Anterior cingulate cortex (tissue), 58 donors: ENCODE data around the gene ZEB1.
"Not testable (repeated sequence)": the region's sequence is repeated elsewhere in the genome, so short reads cannot be mapped to it uniquely, and the experiment has no call there.

Experiments used
- DNase-seq, 58 donors: peaks; one replicate each; lab custom pipeline; 2025; lab: John Stamatoyannopoulos, UW

Gene ZEB1

GRCh38 chr10:31413325-31413724 lies 94.3 kb downstream of the ZEB1 start:
- DNase-seq, result no peak

DNA sequence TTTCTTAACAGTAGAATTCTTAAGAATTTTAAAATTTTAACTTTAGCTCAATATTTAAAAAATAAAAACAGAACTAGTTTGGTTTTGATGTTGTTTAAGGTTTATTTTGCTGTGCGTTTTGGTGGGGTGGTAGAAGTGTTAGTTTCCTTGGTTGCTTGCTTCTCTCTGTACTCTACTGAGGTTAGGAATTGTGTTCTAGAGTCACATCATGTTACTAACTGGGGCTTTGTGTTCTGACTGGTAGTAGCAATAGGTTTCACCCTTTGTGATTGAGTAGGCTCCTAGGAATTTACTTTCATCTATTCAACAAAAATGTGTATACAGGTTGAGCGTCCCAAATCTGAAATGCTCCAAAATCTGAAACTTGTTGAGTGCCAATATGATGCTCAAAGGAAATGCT lies 99.5 kb downstream of the ZEB1 start:
- no peak for DNase-seq

GRCh38 chr10:31419394-31420063 lies 100.5 kb downstream of the ZEB1 start:
- peak in 4 of 58 donors; percentile 1 to 7 (median 4) for DNase-seq

GRCh38 chr10:31421322-31421721 lies 102.3 kb downstream of the ZEB1 start:
- DNase-seq, result no peak

DNA sequence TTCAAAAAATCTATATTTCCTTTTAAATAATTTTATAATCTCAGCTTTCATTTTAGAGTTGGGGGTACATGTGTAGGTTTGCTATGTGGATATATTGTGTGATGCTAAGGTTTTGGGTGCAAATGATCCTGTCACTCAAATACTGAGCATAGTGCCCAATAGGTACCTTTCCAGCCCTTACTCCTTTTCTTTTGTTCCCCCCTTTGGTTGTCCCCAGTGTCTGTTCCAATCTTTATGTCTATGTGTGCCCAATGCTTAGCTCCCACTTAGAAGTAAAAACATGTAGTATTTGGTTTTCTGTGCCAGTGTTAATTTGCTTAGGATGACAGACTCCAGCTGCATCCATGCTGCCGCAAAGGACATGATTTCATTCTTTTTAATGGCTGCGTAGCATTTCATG lies 103.6 kb downstream of the ZEB1 start:
- DNase-seq, result no peak

DNA sequence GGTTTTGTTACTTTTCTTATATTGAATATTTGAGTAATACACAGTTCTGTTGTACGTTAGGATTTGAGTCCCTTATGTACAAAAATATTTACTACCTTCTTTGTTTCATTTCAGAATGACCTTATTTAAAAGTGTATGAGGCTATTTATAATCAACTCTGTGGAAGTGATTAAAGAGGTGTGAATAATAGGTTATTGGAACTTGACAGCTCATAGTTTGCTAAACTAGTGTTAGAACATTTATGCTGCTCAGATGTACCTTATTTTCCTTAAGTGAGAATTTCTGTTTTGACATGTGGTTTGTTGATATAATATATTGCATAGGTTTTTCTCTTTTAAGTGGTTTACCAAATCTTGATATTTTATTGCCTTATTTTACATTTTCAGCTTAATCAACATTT lies 105.5 kb downstream of the ZEB1 start:
- DNase-seq, result no peak

GRCh38 chr10:31426401-31426800 lies 107.4 kb downstream of the ZEB1 start:
- DNase-seq, result no peak

- DNase-seq, result not testable (repeated sequence)
Observed at GRCh38 chr10:31427334-31427733, 108.3 kb downstream of the ZEB1 start.

- not testable (repeated sequence) for DNase-seq
Observed at GRCh38 chr10:31428499-31428898, 109.5 kb downstream of the ZEB1 start.

GRCh38 chr10:31431021-31431420 lies 112.0 kb downstream of the ZEB1 start:
- no peak for DNase-seq

DNA sequence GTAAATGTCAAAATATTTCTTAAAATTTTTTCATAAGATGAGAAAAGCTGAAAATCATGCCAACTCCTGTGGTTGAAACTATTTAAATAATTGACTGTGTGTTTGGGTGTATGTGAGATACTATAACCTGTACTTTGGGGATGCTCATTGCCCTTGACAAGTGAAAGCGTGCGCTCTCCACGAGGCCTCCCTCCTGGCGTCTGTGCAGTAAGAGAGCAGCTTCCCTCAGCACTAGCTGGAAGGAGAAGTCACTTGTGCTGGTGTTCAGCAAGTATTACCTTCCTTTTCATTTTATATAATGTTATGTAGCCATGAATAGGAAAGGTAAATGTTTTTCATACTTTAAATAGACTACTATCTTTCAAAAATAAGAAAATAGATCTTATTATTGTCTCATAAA lies 118.9 kb downstream of the ZEB1 start:
- no peak for DNase-seq

DNA sequence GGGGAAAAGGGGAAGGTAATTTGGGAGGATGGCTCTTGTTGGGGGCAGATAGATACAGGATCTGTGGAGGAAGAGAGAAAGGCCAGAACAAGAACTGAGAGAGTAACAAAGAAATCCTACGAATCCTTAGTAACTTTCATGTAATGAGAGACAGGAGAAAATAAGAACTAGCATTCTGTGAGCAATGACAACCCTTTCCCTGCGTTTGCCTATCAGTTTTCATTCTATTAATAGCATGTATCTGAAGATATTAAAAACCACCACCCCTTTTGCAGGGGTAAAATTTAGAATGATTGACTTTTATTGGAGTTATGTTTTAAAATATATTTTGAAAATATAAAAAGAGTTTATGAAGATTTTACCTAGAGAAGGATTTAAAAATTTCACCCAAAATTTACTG lies 132.8 kb downstream of the ZEB1 start:
- DNase-seq, result no peak

DNA sequence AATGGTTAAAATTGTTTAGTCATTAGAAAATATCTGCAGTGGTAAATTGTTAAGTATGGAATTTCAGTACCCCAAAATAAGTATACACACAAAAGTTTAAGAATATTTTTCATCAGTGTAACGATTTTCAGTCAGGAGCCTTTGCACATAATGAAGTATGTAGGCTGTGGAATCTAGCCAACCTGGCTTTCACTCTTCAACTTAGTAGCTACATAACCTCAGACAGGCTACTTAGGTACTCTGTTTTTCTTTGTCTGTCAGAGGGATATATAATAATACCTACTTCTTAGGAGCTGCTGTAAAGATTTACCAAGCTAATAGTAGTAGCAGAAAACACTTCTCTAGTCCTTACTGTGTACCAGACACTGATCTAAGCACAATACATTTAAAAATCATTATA lies 137.5 kb downstream of the ZEB1 start:
- DNase-seq, result no peak

- no peak for DNase-seq
Observed at GRCh38 chr10:31457858-31458257, 138.8 kb downstream of the ZEB1 start.

DNA sequence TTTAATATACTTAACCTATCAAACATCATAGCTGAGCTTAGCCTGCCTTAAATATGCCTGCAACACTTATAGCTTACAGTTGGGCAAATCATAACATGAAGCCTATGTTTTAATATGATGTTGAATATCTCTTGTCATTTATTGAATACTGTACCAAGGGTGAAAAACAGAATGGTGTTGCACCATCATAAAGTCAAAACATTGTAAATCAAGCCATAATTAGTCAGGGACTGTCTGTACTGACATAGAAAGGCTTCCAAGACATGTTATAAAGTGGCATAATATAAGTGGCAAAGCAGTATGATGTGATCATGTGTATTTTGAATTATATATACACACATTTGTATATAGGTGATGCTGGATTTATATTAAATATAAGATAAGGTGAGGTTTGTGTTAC lies 140.0 kb downstream of the ZEB1 start:
- DNase-seq, result no peak

- no peak for DNase-seq
Observed at GRCh38 chr10:31460242-31460641, 141.2 kb downstream of the ZEB1 start.

DNA sequence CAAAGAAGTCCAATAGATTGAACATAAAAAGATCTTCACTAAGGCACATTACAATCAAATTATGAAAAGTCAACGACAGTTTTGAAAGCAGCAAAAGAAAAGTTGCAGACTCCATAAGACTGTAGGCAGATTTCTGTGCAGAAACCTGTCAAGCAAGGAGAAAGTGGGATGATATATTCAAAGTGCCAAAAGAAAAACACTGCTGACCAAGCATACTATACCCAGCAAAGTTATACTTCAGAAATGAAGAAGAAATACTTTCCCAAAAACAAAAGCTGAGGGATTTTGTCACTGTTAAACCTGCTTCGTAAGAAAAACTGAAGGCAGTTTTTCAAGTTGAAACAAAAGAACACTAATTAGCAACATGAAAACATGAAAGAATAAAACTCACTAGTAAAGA lies 145.5 kb downstream of the ZEB1 start:
- no peak for DNase-seq

DNA sequence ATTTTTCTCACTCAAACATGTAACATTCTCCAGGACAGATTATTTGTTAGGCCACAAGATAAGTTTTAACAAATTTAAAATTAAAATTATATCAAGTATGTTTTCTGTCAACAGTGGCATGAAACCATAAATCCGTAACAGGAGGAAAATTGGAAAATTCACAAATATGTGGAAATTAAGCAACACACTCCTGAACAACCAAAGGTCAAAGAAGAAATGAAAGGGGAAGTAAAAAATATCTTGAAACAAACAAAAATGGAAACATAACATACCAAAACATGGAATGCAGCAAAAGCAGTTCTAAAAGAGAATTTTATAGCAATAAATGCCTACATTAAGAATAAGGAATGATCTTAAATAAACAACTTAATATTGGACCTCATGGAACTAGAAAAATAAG lies 147.3 kb downstream of the ZEB1 start:
- DNase-seq, result no peak

DNA sequence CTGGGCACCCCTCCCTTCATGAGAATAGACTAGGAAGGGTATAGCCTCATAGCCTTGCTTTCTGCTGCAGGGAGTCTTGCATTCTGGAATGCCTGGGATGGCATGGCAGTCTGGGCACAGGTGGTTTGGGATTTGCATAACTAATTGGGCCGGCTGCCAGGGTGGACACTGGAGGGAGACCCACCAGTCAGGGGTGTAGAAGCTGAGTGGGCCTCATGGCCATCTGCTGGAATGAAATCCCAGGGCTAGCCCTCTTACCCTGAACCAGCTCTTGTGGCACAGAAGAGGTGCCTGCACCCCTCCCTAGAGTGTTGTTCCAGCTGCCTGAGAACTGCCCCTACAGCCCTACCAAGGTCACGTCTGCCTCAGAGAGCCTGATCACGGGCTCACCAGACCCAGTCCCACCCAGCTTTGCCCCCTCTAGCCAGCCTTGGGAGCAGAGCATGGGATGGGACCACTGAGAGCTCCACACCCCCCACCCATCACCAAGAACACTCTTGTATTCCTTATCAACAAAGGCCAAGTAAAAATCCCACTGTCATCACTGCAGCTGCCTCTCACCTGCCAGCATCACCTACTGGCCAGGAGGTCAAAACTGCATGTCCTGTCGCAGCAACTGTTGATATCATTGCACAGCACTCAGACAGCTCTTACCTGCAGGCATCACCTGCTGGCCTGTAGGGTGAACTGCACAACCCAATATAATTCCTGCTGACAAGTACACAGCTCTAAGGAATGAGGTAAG lies 148.9 kb downstream of the ZEB1 start:
- no peak for DNase-seq

- no peak for DNase-seq
Observed at GRCh38 chr10:31468536-31468859, 149.5 kb downstream of the ZEB1 start.

GRCh38 chr10:31475519-31475918 lies 156.5 kb downstream of the ZEB1 start:
- DNase-seq, result no peak

- no peak for DNase-seq
Observed at GRCh38 chr10:31476088-31476487, 157.1 kb downstream of the ZEB1 start.

- no peak for DNase-seq
Observed at GRCh38 chr10:31477584-31477983, 158.6 kb downstream of the ZEB1 start.
